DND-41 (cell line): Measurements from ENCODE around the gene ITPR1.

ENCODE experiments used
- ATAC-seq: fragments of 200-7000 bp; cut with Tn5 transposase; 3 replicates; pipeline ENCODE4 v1.9.1; 2021; ENCODE audit warnings: low read depth; ENCODE audit not compliant: insufficient read depth
- DNase-seq: peaks from one replicate; pipeline ENCODE4 v3.0.0-alpha.2; 2020
- H2AFZ ChIP-seq: 2 replicates; pipeline ENCODE4 v1.6.0; 2012; ENCODE audit warnings: low read depth, low read length
- H3K27ac ChIP-seq: 2 replicates; pipeline ENCODE4 v1.5.1; 2012; ENCODE audit warnings: low read length, inconsistent platforms
- H3K27me3 ChIP-seq: fragments of 200-600 bp; sonication (generic); 2 replicates; pipeline ENCODE4 v1.6.0; 2012; ENCODE audit warnings: low read length, mild to moderate bottlenecking, inconsistent platforms; ENCODE audit not compliant: insufficient read depth, poor library complexity
- H3K36me3 ChIP-seq: 2 replicates; pipeline ENCODE4 v1.5.1; 2012; ENCODE audit warnings: low read length, inconsistent platforms; ENCODE audit not compliant: insufficient read depth
- H3K4me1 ChIP-seq: 2 replicates; pipeline ENCODE4 v1.5.1; 2012; ENCODE audit warnings: mild to moderate bottlenecking, low read length; ENCODE audit not compliant: insufficient read depth
- H3K4me2 ChIP-seq: 2 replicates; pipeline ENCODE4 v1.6.0; 2012; ENCODE audit warnings: mild to moderate bottlenecking, moderate library complexity, low read length, inconsistent platforms; ENCODE audit not compliant: insufficient read depth
- H3K4me3 ChIP-seq, 2 experiments: fragments of 200-600 bp in 1 of 2; shearing (Covaris generic) in 1 of 2; 2 replicates each; pipeline ENCODE4 v1.5.1; 2012 to 2016; ENCODE audit warnings: inconsistent platforms in 2 of 2, low read length in 2 of 2, mild to moderate bottlenecking in 2 of 2, low read depth in 1 of 2, moderate library complexity in 1 of 2
- H3K79me2 ChIP-seq: 2 replicates; pipeline ENCODE4 v1.6.0; 2012; ENCODE audit warnings: low read length, inconsistent platforms; ENCODE audit not compliant: insufficient read depth
- H3K9ac ChIP-seq: 2 replicates; pipeline ENCODE4 v1.6.0; 2012; ENCODE audit warnings: low read depth, mild to moderate bottlenecking, inconsistent platforms, low read length, moderate library complexity
- H3K9me3 ChIP-seq: 2 replicates; pipeline ENCODE4 v1.5.1; 2012; ENCODE audit warnings: low read length, moderate library complexity, mild to moderate bottlenecking, inconsistent platforms; ENCODE audit not compliant: insufficient read depth, severe bottlenecking
- H4K20me1 ChIP-seq: 2 replicates; pipeline ENCODE4 v1.6.0; 2012; ENCODE audit warnings: low read length; ENCODE audit not compliant: insufficient read depth
- CTCF ChIP-seq: IDR thresholded peaks from 2 replicates; pipeline ENCODE4 v1.5.1; 2012; ENCODE audit warnings: borderline replicate concordance, low read length, moderate library complexity, mild to moderate bottlenecking; ENCODE audit not compliant: poor library complexity, severe bottlenecking; ENCODE audit errors: extremely low read depth
- EZH2 ChIP-seq: IDR thresholded peaks from 3 replicates; pipeline ENCODE4 v1.6.1; 2012; ENCODE audit warnings: borderline replicate concordance, low read depth, mild to moderate bottlenecking, moderate library complexity, low read length, inconsistent platforms; ENCODE audit not compliant: severe bottlenecking

ITPR1 gene

DNA sequence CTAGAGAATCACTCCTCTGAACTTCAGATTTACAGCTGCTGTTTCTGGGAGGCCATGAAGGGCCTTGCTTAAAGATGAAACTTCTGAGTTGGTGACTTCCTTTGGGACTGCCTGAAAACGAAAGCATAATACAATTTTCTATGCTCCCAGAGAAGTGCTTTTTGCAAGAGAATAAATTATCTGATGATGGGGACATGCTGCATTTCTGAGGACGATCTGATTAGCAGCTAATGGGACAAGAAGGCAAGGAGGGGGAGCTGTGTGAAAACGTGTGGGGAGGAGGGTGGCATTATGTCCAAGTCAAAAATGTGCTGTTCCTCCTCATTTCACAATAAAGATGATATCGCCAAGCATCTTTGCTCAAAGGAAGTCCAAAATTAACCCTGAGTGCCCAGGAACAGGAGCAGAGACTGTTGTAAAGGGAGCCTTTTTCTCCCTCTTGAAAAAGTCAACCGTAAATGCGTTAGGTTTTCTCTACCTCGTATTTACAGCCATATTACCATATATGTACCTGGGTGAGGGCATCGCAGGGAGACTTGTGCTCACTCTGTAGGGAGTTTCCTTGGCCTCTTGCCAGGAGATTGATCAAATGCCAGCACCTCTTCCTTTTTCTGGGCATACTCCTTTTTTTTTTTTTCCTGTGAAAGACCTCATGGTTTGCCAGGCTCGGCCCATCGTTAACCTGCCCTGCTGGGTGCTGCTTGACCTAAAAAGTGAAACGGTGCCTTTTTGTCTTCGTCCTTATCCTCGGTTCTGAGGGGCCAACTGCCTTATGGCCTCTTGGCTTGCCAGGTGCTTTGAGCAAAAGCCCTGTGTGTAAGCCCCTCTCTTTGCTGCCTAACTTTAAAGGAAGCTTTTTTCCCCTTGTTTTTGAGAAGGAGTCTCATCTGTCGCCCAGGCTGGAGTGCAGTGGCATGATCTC lies 11.5 kb downstream of the ITPR1 start:
- Histone ChIP-seq H3K79me2 (no peaks in the 10 kb centered on the region), H3K9me3 (no peaks in the 10 kb centered on the region), H3K9ac (no peak overlapping the region), H3K4me3 (no peak overlapping the region), H3K27me3 (no peaks in the 10 kb centered on the region), H3K36me3 (0 out of 2 replicates have a peak, but pooled peaks cover 5% of the 10 kb centered on the region), H3K27ac (no peak overlapping the region), H2AFZ (no peak overlapping the region), H3K4me1 (peaks cover 15% of the 10 kb centered on the region; the same call in 1 of the 2 replicates), H4K20me1 (no peaks in the 10 kb centered on the region), H3K4me2 (peak overlapping the region; percentile 39)
- ATAC-seq: peak; percentile 59; the same call in 2 of the 3 replicates
- no peak for DNase-seq
- no peak for TF ChIP-seq CTCF
- no peak for TF ChIP-seq EZH2

DNA sequence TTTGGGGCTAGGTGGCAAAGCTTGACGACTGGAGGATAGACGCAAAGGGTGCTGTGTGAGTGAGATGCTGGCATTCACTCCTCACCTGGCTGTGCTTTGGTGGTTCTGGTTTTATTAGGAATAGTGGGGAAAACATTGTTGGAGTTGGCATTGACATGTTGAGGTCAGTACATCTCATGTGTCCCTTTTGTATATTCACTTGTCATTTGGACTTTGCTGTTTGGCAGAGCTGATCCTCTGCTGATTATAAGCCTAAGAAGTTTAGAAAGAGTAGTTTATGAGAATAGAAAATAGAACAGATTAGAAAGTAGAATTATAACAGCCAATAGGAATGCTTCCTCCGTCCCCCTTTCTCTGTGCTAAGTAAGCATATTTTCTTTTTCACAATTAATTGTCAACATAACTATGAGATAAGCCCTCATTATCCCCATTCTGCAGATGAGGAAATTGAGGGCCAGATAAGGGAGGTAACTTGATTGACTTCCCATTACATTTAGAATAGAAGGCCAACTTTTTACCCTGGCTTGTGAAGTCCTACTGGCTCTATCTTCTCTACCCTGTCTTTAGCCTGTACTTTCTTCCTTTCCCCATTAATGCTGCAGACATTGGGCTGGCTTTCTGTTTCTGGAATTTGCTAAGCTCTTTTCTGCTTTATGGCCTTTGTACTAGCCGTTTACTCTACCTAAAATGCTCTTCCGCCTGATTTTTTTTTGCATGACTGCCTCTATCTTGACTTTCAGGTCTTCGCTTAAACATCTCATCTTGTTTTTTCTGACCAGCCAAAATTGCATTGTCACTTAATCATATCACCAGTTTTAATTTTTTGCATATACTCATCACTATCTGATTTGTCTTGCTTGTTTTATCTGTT lies 12.8 kb downstream of the ITPR1 start:
- Histone ChIP-seq H3K9me3 (no peaks in the 10 kb centered on the region), H3K79me2 (no peaks in the 10 kb centered on the region), H3K4me1 (peaks cover 15% of the 10 kb centered on the region; the same call in 1 of the 2 replicates), H2AFZ (no peak overlapping the region), H4K20me1 (no peaks in the 10 kb centered on the region), H3K9ac (no peak overlapping the region), H3K4me2 (no peak overlapping the region), H3K36me3 (0 out of 2 replicates have a peak, but pooled peaks cover 5% of the 10 kb centered on the region), H3K4me3 (no peak overlapping the region), H3K27me3 (no peaks in the 10 kb centered on the region), H3K27ac (no peak overlapping the region)
- ATAC-seq: no peak
- no peak for DNase-seq
- TF ChIP-seq CTCF (no peak), EZH2 (no peak)

DNA sequence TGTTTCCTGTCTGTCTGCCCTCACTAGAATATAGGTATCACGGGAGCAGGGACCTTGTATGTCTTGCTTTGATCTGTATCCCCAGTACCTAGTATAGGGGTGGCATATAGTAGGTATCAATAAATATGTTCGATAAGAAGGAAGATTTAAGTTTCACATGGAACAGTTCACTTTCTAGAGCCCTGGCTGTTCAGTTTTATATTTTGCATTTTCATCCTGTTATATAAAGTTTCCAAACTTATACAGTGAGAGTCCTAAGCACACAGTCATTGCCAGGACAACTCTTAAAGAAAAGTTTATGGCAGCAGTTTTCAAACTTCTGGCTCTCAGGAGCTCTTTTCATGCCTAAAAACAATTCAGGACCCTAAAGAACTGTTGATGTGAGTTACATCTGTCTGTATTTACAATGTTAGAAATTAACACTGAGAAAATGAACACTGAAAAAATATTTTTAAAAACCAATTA lies 13.4 kb downstream of the ITPR1 start:
- Histone ChIP-seq H3K4me3 (no peak overlapping the region), H3K9ac (no peak overlapping the region), H3K4me2 (no peak overlapping the region), H3K36me3 (no peaks in the 10 kb centered on the region), H3K4me1 (peaks cover 15% of the 10 kb centered on the region; the same call in 1 of the 2 replicates), H3K9me3 (no peaks in the 10 kb centered on the region), H4K20me1 (no peaks in the 10 kb centered on the region), H3K27ac (no peak overlapping the region), H3K27me3 (no peaks in the 10 kb centered on the region), H3K79me2 (no peaks in the 10 kb centered on the region), H2AFZ (no peak overlapping the region)
- no peak for DNase-seq
- no peak for TF ChIP-seq CTCF
- TF ChIP-seq EZH2: no peak
- ATAC-seq: no peak
